ENCODE measurements around the gene RASGRP1.

The RASGRP1 gene

GRCh38 chr15:38517312-38517975 is 47.2 kb downstream of the RASGRP1 start:
- H3K27ac ChIP-seq (replicated peaks): no peak overlapping the region
- TF ChIP-seq POLR2AphosphoS5 (IDR thresholded peaks at IDR 0.05; ENCODE audit: low read depth) (no peak), SPI1 (IDR thresholded peaks at IDR 0.05; ENCODE audit: borderline replicate concordance, low read depth) (no peak), CTCF (IDR thresholded peaks at IDR 0.05; ENCODE audit: insufficient read depth, low read length) (no peak), GABPA (IDR thresholded peaks at IDR 0.05; ENCODE audit: low read depth) (no peak)
- TF ChIP-seq, protein P1, sequence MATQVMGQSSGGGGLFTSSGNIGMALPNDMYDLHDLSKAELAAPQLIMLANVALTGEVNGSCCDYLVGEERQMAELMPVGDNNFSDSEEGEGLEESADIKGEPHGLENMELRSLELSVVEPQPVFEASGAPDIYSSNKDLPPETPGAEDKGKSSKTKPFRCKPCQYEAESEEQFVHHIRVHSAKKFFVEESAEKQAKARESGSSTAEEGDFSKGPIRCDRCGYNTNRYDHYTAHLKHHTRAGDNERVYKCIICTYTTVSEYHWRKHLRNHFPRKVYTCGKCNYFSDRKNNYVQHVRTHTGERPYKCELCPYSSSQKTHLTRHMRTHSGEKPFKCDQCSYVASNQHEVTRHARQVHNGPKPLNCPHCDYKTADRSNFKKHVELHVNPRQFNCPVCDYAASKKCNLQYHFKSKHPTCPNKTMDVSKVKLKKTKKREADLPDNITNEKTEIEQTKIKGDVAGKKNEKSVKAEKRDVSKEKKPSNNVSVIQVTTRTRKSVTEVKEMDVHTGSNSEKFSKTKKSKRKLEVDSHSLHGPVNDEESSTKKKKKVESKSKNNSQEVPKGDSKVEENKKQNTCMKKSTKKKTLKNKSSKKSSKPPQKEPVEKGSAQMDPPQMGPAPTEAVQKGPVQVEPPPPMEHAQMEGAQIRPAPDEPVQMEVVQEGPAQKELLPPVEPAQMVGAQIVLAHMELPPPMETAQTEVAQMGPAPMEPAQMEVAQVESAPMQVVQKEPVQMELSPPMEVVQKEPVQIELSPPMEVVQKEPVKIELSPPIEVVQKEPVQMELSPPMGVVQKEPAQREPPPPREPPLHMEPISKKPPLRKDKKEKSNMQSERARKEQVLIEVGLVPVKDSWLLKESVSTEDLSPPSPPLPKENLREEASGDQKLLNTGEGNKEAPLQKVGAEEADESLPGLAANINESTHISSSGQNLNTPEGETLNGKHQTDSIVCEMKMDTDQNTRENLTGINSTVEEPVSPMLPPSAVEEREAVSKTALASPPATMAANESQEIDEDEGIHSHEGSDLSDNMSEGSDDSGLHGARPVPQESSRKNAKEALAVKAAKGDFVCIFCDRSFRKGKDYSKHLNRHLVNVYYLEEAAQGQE (IDR thresholded peaks at IDR 0.05; ENCODE audit: insufficient replicate concordance, low read depth): no peak
- H3K27me3 ChIP-seq (ENCODE audit: insufficient read depth, poor library complexity, severe bottlenecking): peaks cover 2% of the 10 kb centered on the region
- H3K4me3 ChIP-seq (replicated peaks; ENCODE audit: insufficient read depth, low read length): no peak overlapping the region
- no peak for DNase-seq (ENCODE audit: low read depth in 1 of 2, low spot score in 1 of 2)

- TF ChIP-seq POLR2AphosphoS5 (IDR thresholded peaks at IDR 0.05; ENCODE audit: low read depth) (no peak), GABPA (IDR thresholded peaks at IDR 0.05; ENCODE audit: low read depth) (no peak), CTCF (IDR thresholded peaks at IDR 0.05; ENCODE audit: insufficient read depth, low read length) (no peak), SPI1 (IDR thresholded peaks at IDR 0.05; ENCODE audit: borderline replicate concordance, low read depth) (no peak)
- TF ChIP-seq, protein P1 (IDR thresholded peaks at IDR 0.05; ENCODE audit: insufficient replicate concordance, low read depth): no peak
- H3K27me3 ChIP-seq (ENCODE audit: insufficient read depth, poor library complexity, severe bottlenecking): peaks cover 2% of the 10 kb centered on the region
- no peak for DNase-seq (ENCODE audit: low read depth in 1 of 2, low spot score in 1 of 2)
Observed at GRCh38 chr15:38516626-38517025, 48.0 kb downstream of the RASGRP1 start.

DNA sequence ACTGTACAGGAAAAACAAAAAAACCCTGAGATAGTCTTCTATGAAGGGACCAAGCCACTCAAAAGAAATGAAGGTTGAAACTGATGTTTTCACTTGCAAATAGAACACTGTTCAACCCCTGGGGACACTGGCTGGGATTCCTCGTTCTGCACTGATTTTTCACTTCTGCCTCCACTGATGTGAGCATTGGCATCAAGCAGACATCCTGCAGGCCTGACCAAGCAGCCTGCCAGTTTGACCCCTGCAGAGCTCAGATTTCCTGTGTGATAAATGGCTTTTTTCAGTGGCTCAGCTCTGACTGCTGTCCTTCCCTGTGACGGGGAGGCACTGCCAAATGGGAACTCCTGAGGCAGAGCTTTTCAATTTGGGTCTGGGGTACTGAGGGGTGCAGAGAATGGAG is 50.0 kb downstream of the RASGRP1 start:
- DNase-seq (ENCODE audit: low read depth in 1 of 2, low spot score in 1 of 2): no peak

More at GRCh38 chr15:38516626-38517025, 48.0 kb downstream of the RASGRP1 start:
- H3K27ac ChIP-seq (replicated peaks): no peak overlapping the region
- H3K4me3 ChIP-seq (replicated peaks; ENCODE audit: insufficient read depth, low read length): no peak overlapping the region

More for the DNA sequence above, 50.0 kb downstream of the RASGRP1 start:
- peaks cover 2% of the 10 kb centered on the region for H3K27me3 ChIP-seq (ENCODE audit: insufficient read depth, poor library complexity, severe bottlenecking)
- H3K27ac ChIP-seq (replicated peaks): no peak overlapping the region
- no peak overlapping the region for H3K4me3 ChIP-seq (replicated peaks; ENCODE audit: insufficient read depth, low read length)
- TF ChIP-seq POLR2AphosphoS5 (IDR thresholded peaks at IDR 0.05; ENCODE audit: low read depth): no peak
- no peak for TF ChIP-seq GABPA (IDR thresholded peaks at IDR 0.05; ENCODE audit: low read depth)
- no peak for TF ChIP-seq CTCF (IDR thresholded peaks at IDR 0.05; ENCODE audit: insufficient read depth, low read length)
- TF ChIP-seq, protein P1 (IDR thresholded peaks at IDR 0.05; ENCODE audit: insufficient replicate concordance, low read depth): no peak
- TF ChIP-seq SPI1 (IDR thresholded peaks at IDR 0.05; ENCODE audit: borderline replicate concordance, low read depth): no peak

All from HL-60 (cell line).